Measurements from ENCODE around the gene ACOT8. TPM values are rescaled to one million over a fixed set of nuclear protein-coding genes. Genes with fewer than 3 reads are reported as not detected.
"Not testable (repeated sequence)": the region's sequence is repeated elsewhere in the genome, so short reads cannot be mapped to it uniquely, and the experiment has no call there.

ACOT8 gene
- total RNA-seq, 2 experiments from 2014 or later: 25.5 to 29.0 TPM

GRCh38 chr20:45833030-45833882 lies 23.9 kb downstream of the ACOT8 start, which contains the start of gene SNX21:
SNX21 (plus strand) TSS chr20:45833799; CDS start chr20:45833920, 121 bp downstream.
- Mint-ChIP-seq H3K4me3 (peak within 1 kb of the TSS; percentile 66), H3K4me1 (ENCODE audit: low read depth) (peaks cover 13% of the 10 kb centered on the region), H3K9me3 (no peaks in the 10 kb centered on the region), H3K27ac (no peak within 1 kb of the TSS), H3K27me3 (no peaks in the 10 kb centered on the region), H3K36me3 (no peaks in the 10 kb centered on the region)
- intact Hi-C loops (cut with micrococcal nuclease): loop anchor here (10.0 kb wide), 1 partner anchor 52 kb away; the partner anchor contains the start of genes SPATA25 and ZSWIM1
- POLR2A ChIA-PET: interaction anchor here (0.8 to 1.3 kb wide), 3 partner anchors 16 to 130 kb away, joined by 3 read pairs; partner anchors contain the start of gene UBE2C
- DNase-seq: peak; percentile 61
- CTCF ChIA-PET: interaction anchor here (2.3 to 2.6 kb wide), 2 partner anchors 9 to 137 kb away, joined by 9 to 10 read pairs; no protein-coding TSS in a partner anchor

- H3K27me3 Mint-ChIP-seq: no peaks in the 10 kb centered on the region
- DNase-seq: no peak
- H3K4me3 Mint-ChIP-seq: peak overlapping the region; percentile 66
- ChIA-PET POLR2A (interaction anchor here (1.3 kb wide), 1 partner anchor 16 kb away, joined by 3 read pairs; no protein-coding TSS in a partner anchor), CTCF (interaction anchor here (2.3 to 2.6 kb wide), 2 partner anchors 8 to 137 kb away, joined by 9 to 10 read pairs; no protein-coding TSS in a partner anchor)
- H3K27ac Mint-ChIP-seq: no peak overlapping the region
- intact Hi-C loops (cut with micrococcal nuclease): loop anchor here (10.0 kb wide), 1 partner anchor 52 kb away; the partner anchor contains the start of genes SPATA25 and ZSWIM1
- no peaks in the 10 kb centered on the region for H3K9me3 Mint-ChIP-seq
- peaks cover 13% of the 10 kb centered on the region for H3K4me1 Mint-ChIP-seq (ENCODE audit: low read depth)
- no peaks in the 10 kb centered on the region for H3K36me3 Mint-ChIP-seq
These were observed 24.6 kb downstream of the ACOT8 start for GRCh38 chr20:45832619-45833018.

GRCh38 chr20:45829673-45830106 lies 27.5 kb downstream of the ACOT8 start:
- H3K27me3 Mint-ChIP-seq; H3K4me1 Mint-ChIP-seq (ENCODE audit: low read depth); H3K27ac Mint-ChIP-seq; DNase-seq; H3K9me3 Mint-ChIP-seq; H3K4me3 Mint-ChIP-seq; H3K36me3 Mint-ChIP-seq; POLR2A ChIA-PET: not testable (repeated sequence)
- intact Hi-C loops (cut with micrococcal nuclease): loop anchor here (10.0 kb wide), 1 partner anchor 55 kb away; the partner anchor contains the start of genes SPATA25 and ZSWIM1
- CTCF ChIA-PET: interaction anchor here (1.5 kb wide), 1 partner anchor 17 kb away, joined by 3 read pairs; no protein-coding TSS in a partner anchor

- Mint-ChIP-seq H3K9me3 (no peaks in the 10 kb centered on the region), H3K27me3 (peaks cover 8% of the 10 kb centered on the region), H3K4me3 (no peak overlapping the region), H3K36me3 (no peaks in the 10 kb centered on the region), H3K27ac (no peak overlapping the region), H3K4me1 (ENCODE audit: low read depth) (peaks cover 17% of the 10 kb centered on the region)
- POLR2A ChIA-PET: no interaction called here
- no peak for DNase-seq
- intact Hi-C loops (cut with micrococcal nuclease): no loop called here
- CTCF ChIA-PET: no interaction called here
These were observed 28.6 kb downstream of the ACOT8 start for GRCh38 chr20:45828589-45828988.

GRCh38 chr20:45827712-45828111 lies 29.5 kb downstream of the ACOT8 start:
- Mint-ChIP-seq H3K36me3 (no peaks in the 10 kb centered on the region), H3K9me3 (no peaks in the 10 kb centered on the region), H3K27ac (no peak overlapping the region), H3K4me1 (ENCODE audit: low read depth) (peaks cover 14% of the 10 kb centered on the region), H3K4me3 (no peak overlapping the region), H3K27me3 (peaks cover 15% of the 10 kb centered on the region)
- POLR2A ChIA-PET: no interaction called here
- CTCF ChIA-PET: no interaction called here
- no peak for DNase-seq
- intact Hi-C loops (cut with micrococcal nuclease): no loop called here

- no peak within 1 kb of the TSS for H3K27ac Mint-ChIP-seq
- H3K9me3 Mint-ChIP-seq: no peaks in the 10 kb centered on the region
- peaks cover 19% of the 10 kb centered on the region for H3K27me3 Mint-ChIP-seq
- peaks cover 14% of the 10 kb centered on the region for H3K4me1 Mint-ChIP-seq (ENCODE audit: low read depth)
- H3K4me3 Mint-ChIP-seq: no peak within 1 kb of the TSS
- H3K36me3 Mint-ChIP-seq: no peaks in the 10 kb centered on the region
- ChIA-PET POLR2A (no interaction called here), CTCF (interaction anchor here (0.9 kb wide), 1 partner anchor 107 kb away, joined by 6 read pairs; no protein-coding TSS in a partner anchor)
- intact Hi-C loops (cut with micrococcal nuclease): no loop called here
- no peak for DNase-seq
These were observed 30.1 kb downstream of the ACOT8 start, which contains the start of gene TNNC2 for GRCh38 chr20:45827030-45827652. TNNC2 (minus strand) TSS chr20:45827312; CDS start chr20:45827248, 64 bp downstream.

- Mint-ChIP-seq H3K9me3 (no peaks in the 10 kb centered on the region), H3K27ac (no peak overlapping the region), H3K4me3 (no peak overlapping the region), H3K4me1 (ENCODE audit: low read depth) (peaks cover 14% of the 10 kb centered on the region), H3K27me3 (peaks cover 23% of the 10 kb centered on the region), H3K36me3 (no peaks in the 10 kb centered on the region)
- no peak for DNase-seq
- ChIA-PET CTCF (interaction anchor here (0.9 to 3.1 kb wide), 2 partner anchors 107 to 143 kb away, joined by 6 to 14 read pairs; no protein-coding TSS in a partner anchor), POLR2A (no interaction called here)
- intact Hi-C loops (cut with micrococcal nuclease): no loop called here
These were observed 30.7 kb downstream of the ACOT8 start for GRCh38 chr20:45826381-45827019.

- Mint-ChIP-seq H3K4me3 (peak overlapping the region; percentile 48), H3K27ac (no peak overlapping the region), H3K36me3 (no peaks in the 10 kb centered on the region), H3K4me1 (ENCODE audit: low read depth) (peaks cover 14% of the 10 kb centered on the region), H3K27me3 (peaks cover 23% of the 10 kb centered on the region), H3K9me3 (no peaks in the 10 kb centered on the region)
- POLR2A ChIA-PET: interaction anchor here (1.3 kb wide), 1 partner anchor 11 kb away, joined by 4 read pairs; no protein-coding TSS in a partner anchor
- peak; percentile 72 for DNase-seq
- intact Hi-C loops (cut with micrococcal nuclease): no loop called here
- CTCF ChIA-PET: interaction anchor here (0.7 to 3.1 kb wide), 18 partner anchors 10 to 351 kb away, joined by 3 to 15 read pairs (median 4); partner anchors contain the start of genes PCIF1, SNX21, UBE2C and ZSWIM1
These were observed 33.0 kb downstream of the ACOT8 start for GRCh38 chr20:45823949-45824835.

- intact Hi-C loops (cut with micrococcal nuclease): no loop called here
- no peaks in the 10 kb centered on the region for H3K9me3 Mint-ChIP-seq
- peaks cover 23% of the 10 kb centered on the region for H3K27me3 Mint-ChIP-seq
- H3K4me1 Mint-ChIP-seq (ENCODE audit: low read depth): peaks cover 14% of the 10 kb centered on the region
- no peak overlapping the region for H3K4me3 Mint-ChIP-seq
- no peak for DNase-seq
- CTCF ChIA-PET: interaction anchor here (1.4 kb wide), 2 partner anchors 24 to 29 kb away, joined by 3 to 5 read pairs; no protein-coding TSS in a partner anchor
- H3K27ac Mint-ChIP-seq: no peak overlapping the region
- no peaks in the 10 kb centered on the region for H3K36me3 Mint-ChIP-seq
- POLR2A ChIA-PET: no interaction called here
These were observed 34.3 kb downstream of the ACOT8 start for GRCh38 chr20:45822857-45823256.

- ChIA-PET CTCF (interaction anchor here (0.6 to 1.4 kb wide), 3 partner anchors 9 to 141 kb away, joined by 3 read pairs; no protein-coding TSS in a partner anchor), POLR2A (no interaction called here)
- H3K27ac Mint-ChIP-seq: no peak overlapping the region
- peaks cover 23% of the 10 kb centered on the region for H3K27me3 Mint-ChIP-seq
- intact Hi-C loops (cut with micrococcal nuclease): no loop called here
- no peak for DNase-seq
- H3K4me1 Mint-ChIP-seq (ENCODE audit: low read depth): peaks cover 14% of the 10 kb centered on the region
- H3K36me3 Mint-ChIP-seq: peaks cover under 1% of the 10 kb centered on the region
- H3K4me3 Mint-ChIP-seq: no peak overlapping the region
- no peaks in the 10 kb centered on the region for H3K9me3 Mint-ChIP-seq
These were observed 35.2 kb downstream of the ACOT8 start for GRCh38 chr20:45821947-45822346.

All from activated CD4-positive, alpha-beta memory T cell treated with anti-CD3 and anti-CD28 coated beads for 36 hours (primary cell).